ENCODE results near the gene ITPR3.

Gene ITPR3

DNA sequence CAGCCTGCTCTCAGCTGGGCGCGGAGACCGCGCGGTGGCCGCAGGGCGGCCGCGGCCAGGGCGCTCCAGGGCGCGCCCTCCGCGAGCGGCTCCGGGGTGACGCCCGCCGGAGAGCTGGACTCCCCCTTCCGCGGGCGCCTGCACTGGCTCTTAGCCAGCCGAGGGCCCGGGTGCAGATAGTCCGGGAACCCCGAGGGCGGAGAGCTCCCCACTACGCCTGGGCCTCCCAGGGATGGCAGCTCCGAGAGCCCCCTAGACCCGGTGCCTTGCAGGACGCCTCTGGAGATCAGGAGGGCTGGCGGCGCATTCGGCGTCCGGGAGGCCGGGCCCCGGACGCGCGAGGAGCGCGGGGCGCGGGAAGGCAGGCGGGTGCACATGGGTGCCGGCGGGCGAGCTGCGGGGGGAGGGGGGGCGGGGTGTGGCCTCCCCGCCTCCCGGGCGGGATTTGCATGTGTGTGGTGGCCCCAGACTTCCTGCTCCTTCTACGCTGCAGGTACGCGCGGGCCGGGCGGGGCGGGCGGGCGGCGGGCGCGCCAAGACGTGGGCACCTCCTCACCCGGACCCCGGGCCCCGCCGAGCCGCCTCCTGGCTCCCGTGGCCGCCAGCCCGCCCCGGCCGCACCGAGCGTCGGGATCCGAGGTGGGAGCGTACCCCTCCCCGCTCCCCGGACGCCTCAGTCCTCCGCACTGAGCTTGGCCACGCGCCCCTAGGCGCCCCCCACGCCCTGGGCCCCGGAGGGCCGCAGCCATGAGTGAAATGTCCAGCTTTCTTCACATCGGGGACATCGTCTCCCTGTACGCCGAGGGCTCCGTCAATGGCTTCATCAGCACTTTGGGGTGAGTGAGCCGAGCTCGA is at the start of gene ITPR3:
TSS of gene ITPR3 (plus strand) at position 467 of the 855 bp plus-strand sequence. CDS start at position 748, 281 bp downstream.
- peak; percentile 41 for DNase-seq (ENCODE audit: low read depth)

DNA sequence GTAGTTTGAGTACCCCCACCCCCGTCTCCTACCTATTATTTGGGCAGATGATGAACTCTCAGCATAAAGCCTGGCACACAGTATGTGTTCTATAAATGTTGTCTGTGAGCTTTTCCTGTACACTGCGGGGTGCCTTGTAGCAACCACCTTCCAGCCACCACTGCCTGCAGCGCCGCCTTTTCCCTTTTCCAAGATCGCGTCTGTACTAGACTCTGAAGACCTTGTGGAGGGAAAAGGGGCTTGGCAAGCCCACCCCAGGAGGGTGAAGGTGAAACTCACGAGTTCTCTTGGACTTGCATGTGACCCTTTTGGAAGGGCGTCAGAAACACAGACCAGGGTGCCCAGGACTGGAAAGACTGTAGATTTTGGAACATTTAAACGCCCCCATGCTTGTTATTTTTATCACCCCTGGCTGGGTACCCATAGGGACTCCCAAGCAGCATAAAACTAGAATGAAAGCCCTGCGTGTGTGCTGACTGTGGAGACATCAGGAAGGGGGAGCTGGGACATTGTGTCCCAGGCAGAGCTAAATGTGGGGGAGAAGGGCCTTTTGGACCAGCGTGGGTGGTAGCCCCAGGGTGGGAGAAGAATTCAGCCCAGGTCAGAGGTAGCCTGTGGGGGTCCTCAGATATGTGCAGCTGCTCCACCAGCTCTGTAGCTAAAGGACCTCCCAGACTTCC is 49.3 kb upstream of the ITPR3 start:
- no peak for DNase-seq (ENCODE audit: low read depth)

DNA sequence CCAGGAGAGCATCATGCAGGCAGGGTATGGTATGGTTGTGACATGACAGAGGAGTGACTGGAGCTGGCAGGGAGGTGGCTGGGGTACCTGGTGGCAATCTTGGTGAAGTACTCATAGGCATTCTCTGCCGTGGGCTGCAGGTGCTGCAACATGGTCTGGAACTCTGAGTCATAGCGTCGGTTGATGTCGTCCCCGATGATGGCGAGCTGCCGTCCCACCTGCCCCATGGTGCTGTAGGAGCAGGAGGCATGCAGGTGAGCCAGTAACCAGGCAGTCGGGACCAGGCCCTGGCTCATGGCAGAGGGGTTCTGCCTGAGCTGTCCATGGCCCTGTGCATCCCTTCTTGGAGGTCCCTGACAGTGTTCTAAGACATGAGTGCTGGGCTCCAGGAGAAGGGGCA is 45.9 kb upstream of the ITPR3 start:
- no peak for DNase-seq (ENCODE audit: low read depth)

DNA sequence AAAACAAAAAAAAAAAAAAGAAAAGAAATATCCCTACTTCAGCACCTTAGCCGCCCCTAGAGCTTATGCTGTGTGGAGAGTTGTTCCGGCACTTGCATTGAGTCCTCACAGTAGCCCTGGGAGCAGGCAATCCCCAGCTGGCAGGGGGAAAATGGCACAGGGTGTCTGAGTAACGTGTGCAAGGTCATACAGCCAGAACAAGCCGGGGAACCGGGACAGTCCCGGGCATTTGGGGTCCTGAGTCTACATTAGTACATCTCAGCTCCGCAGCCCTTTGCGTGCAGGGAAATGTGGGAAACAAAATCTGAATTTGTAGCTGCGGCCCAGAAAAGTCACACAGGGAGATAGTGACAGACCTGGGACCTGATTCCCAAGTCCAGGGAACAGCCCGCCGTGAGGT is 44.5 kb upstream of the ITPR3 start:
- DNase-seq (ENCODE audit: low read depth) = no peak

DNA sequence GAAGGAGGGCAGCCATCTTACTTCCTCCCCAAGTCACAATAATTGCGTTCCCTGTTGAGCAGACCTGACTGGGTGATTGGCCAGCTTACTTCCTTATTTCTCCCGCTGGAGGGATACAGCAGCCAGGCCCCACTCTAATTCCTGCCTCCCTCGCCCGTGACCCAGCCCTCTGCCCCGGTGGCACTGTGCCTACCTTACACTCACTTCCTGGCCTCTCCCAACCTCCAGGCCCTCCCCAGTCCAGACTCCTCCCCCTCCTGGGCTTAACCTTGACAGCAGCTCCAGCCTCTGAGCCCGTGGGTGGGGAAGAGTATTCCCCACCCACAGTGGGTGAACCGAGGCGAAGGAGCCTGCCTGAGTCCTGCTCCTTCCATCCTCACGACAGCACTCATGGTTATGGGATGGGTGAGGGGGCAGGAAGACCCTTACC is 44.0 kb upstream of the ITPR3 start:
- no peak for DNase-seq (ENCODE audit: low read depth)

DNA sequence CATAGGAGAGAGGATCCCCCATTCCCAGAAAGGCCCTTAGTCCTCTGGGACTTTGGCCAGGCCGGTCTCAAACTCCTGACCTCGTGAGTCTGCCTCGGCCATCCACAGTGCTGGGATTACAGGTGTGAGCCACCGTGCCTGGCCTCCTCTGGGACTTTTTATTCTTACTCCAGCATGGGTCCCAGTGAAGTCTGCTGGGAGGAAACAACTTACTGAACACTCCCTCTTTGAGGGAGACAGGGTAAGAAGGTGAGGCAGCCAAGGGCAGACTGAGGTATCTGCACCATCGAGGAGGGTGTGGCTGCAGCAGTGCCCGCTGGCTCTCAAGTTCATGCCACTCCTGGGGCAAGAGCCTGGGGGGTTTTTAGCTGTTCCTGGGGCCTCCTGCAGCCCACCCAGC is 43.4 kb upstream of the ITPR3 start:
- no peak for DNase-seq (ENCODE audit: low read depth)

DNA sequence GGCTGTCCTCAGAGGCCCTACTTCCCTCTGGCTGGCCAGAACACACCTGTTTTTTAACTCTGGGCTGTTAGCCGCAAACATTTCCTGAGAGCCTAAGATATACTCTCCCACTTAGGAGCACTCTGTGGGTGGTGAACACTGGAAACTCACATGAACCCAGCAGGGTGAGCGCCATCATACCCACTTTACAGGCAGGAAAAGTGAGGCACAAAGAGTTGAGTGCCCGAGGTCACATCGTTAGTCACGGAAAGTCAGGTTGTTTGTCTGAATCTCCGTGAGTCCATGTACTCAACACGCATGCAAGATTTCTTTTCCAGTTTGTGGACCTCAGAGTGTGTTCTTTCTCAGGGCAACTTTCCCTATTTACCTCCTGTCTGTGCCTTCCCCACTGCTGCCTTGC is 43.0 kb upstream of the ITPR3 start:
- DNase-seq (ENCODE audit: low read depth) = no peak

- DNase-seq (ENCODE audit: low read depth) = no peak
Measured at GRCh38 chr6:33578588-33579011, 42.5 kb upstream of the ITPR3 start.

GRCh38 chr6:33579828-33580714 is 41.1 kb upstream of the ITPR3 start, which contains the start of gene BAK1:
TSS of gene BAK1 (minus strand) at chr6:33580276. CDS start at chr6:33577604, 2,672 bp downstream.
- peak; percentile 69 for DNase-seq (ENCODE audit: low read depth)

- DNase-seq (ENCODE audit: low read depth) = no peak
Measured at GRCh38 chr6:33581186-33581585, 39.9 kb upstream of the ITPR3 start.

DNA sequence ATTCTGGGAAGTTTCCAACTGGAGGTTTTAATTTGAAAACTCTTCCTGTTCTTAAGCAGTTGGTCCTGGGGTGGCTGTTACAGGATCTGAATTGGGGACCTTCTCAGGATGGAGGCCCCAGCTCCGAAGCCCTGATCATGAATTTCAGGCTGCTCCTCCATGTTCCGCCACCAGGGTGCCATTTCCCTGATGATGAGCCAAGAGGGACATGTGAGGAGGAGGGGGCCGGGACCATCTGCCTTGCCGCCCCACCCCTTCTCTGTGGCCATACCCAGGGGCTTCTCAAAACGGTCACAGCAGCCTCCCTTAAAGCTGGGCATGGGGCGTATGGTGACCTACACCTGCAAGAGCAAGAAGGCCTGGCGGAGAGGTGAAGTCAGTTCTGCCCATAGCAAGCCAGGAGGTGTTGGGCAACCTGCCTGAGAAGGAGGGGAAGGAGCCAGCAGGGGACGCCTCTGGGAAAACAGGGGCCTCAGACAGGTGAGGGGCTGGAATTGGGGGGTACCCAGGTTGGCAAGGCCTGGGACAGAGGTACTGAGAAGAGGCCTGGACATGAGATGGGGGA is 37.4 kb upstream of the ITPR3 start:
- DNase-seq (ENCODE audit: low read depth) = no peak

GRCh38 chr6:33584700-33585402 is 36.3 kb upstream of the ITPR3 start:
- no peak for DNase-seq (ENCODE audit: low read depth)

DNA sequence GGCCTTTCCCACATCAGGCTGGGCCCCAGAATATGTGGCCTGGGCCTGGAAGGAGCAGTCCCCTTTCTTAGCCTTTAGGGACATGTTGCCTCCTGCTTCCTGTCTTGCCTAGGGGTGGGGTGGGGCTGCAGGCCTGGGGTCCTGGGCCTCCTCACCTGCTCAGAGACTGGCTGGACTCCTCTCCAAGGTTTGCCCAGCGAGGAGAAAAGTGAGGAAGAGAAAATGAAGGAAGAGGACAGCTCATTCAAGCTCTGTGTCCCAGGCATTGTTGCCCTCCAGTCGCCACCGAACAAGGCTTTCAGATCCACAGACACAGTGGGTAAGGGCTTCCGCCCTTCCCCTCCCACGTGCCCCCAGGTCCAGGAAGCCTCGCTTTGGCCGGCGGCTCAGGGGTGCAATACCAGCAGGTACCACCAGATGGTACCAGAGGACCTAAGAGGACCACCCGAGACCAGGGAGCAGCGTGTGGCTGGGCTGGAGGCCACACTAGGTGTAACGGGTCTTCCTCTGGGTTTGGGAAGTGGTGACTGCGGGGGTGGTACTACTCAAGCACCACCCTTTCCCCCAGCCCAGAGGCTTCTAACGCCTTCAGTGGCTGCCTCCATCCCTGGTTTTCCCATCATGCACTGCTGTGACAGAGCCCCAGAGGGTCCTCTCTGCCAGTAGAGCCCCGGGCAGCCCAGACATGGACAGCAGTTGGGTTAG is 35.6 kb upstream of the ITPR3 start:
- peak; percentile 86 for DNase-seq (ENCODE audit: low read depth)

DNA sequence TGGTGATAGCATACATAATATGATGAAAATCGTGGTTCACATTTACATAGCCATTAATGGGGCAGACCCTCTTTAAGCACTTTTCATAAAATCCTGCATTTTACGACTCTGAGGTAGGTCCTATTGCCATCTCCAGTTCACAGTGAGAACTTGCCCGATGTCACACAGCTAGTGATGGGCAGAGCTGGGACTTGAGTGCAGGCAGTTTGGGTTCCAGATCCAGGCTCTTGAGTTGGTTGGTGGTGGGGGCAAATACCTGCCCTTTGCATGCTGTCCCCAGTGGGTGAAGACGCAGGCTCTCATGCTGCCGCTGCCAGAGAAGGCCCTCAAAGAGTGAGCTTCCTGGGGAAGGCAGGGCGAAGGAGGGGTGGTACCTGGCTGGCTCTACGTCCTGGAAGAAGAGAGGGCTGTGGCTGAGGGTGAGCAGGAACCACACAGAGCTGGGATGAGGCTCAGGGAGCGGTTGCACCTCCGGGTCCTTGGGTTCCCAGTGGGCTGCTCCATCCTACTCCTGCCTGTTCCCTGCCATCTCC is 34.9 kb upstream of the ITPR3 start:
- no peak for DNase-seq (ENCODE audit: low read depth)

DNA sequence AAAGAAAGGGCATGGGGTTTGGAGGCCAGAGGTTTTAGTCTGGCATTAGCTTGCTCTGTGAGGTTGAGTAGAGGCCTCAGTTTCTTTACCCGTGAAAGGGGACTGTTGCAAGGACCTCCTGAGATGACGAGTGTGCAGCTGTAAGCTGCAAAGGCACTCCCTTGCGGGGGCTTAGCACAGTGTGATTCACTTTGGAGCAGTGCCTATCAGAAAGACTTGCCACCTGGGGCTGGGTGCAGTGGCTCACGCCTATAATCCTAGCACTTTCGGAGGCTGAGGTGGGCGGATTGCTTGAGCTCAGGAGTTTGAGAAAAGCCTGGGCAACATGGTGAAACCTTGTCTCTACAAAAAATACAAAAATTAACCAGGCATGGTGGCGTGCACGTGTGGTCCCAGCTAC is 33.6 kb upstream of the ITPR3 start:
- no peak for DNase-seq (ENCODE audit: low read depth)

DNA sequence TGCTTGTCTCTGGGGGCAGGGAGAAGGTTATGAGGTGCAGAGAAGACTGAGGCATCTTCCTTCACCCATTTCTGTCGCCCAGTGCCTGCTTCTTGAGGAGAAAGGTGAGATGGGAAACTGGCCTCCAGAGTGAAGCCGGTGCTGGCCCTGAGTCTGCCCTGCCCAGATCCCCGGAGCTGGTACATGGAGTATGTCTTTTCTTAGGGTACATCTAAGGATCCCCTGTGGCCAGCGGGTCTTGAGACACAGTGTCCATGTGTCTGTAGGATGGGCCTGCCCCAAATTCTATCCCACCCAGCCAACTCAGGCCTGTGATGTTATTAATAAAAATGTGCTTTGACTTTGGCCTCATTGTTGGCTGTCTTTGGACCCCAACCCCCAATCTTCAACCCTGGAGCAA is 32.2 kb upstream of the ITPR3 start:
- no peak for DNase-seq (ENCODE audit: low read depth)

DNA sequence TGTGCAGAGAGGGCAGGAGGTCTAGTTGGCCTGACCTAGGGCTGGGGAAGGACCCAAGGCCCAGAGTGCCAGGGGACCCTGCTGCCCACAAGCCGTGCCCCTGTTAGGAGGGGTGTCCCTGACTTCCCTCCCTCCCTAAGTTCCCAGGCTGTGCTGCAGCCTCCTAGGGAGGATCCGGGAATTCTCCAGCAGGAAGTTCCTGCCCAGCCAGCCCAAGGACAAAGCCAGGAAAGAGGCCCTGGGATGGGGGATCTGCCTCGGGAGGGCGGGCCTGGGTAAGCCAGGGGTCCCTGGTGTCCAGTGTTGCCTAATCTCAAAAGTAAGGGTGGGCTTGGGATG is 31.8 kb upstream of the ITPR3 start:
- no peak for DNase-seq (ENCODE audit: low read depth)

DNA sequence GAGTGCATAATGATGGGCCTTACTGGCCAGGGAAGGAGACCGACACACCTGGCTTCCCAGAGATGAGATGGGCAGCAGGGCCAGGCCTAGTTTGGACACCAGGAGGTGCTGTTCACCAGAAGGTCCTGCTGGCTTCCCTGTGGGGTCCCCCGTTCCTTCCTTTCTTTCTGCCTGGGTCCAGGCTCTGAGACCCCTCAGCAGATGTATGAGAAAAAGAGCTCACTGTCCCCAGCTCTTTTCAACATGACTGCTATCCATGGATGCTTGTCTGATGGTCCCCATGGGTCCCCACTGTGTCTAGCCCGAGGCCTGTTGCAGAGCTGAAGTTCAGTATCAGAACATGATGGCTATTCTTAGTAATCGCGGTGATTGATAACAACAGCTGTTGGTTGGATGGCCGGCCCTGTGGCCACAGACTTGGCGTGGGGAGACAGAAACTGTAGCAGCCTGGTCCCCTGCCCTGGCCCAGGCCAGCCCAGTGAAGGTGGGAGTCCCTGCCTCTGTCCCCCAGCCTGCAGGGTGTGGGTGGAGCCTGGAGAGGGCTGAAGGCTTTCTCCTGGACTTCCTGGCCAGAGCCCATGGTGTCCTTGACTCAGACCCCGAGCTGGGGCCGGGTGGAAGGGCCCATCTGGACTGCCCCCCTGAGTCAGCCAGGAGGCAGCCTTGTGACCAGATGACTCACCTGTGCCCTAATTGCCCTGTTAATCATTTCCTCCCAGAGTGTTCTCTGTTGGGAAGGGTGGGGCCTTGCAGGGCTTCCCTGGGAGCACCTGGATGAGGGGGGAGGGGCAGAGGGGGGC is 31.2 kb upstream of the ITPR3 start:
- no peak for DNase-seq (ENCODE audit: low read depth)

- no peak for DNase-seq (ENCODE audit: low read depth)
Measured at GRCh38 chr6:33590531-33591198, 30.5 kb upstream of the ITPR3 start.
